ENCODE results near the gene KCNJ14. TPM values are rescaled to one million over a fixed set of nuclear protein-coding genes. Genes with fewer than 3 reads are reported as not detected.
A peak's percentile ranks its signal among the peaks of the same experiment; 100 is the strongest.

The KCNJ14 gene
- total RNA-seq, 4 donors from 2014 or later, result 0.42 to 0.86 (median 0.51) TPM

DNA sequence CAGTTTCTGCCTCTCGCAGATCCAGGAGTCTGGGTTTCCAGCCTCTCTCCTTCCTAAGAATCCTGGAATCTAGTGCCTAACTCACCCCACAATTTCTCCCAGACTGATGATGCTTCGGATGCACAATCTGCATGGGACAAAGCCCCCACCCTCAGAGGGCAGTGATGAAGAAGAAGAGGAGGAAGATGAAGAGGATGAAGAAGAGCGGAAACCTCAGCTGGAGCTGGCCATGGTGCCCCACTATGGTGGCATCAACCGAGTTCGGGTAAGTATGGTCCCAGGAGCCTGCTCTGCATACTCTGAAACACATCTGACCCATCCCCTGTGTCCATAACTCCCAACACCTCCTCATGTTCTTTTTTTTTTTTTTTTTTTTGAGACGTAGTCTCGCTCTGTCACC lies 8.8 kb upstream of the KCNJ14 start:
- TF ChIP-seq POLR2A (IDR thresholded peaks at IDR 0.05; ENCODE audit: low read depth) (no peak), EP300 (IDR thresholded peaks at IDR 0.05) (no peak), POLR2AphosphoS5 (IDR thresholded peaks at IDR 0.05) (no peak)
- TF ChIP-seq, protein P1, sequence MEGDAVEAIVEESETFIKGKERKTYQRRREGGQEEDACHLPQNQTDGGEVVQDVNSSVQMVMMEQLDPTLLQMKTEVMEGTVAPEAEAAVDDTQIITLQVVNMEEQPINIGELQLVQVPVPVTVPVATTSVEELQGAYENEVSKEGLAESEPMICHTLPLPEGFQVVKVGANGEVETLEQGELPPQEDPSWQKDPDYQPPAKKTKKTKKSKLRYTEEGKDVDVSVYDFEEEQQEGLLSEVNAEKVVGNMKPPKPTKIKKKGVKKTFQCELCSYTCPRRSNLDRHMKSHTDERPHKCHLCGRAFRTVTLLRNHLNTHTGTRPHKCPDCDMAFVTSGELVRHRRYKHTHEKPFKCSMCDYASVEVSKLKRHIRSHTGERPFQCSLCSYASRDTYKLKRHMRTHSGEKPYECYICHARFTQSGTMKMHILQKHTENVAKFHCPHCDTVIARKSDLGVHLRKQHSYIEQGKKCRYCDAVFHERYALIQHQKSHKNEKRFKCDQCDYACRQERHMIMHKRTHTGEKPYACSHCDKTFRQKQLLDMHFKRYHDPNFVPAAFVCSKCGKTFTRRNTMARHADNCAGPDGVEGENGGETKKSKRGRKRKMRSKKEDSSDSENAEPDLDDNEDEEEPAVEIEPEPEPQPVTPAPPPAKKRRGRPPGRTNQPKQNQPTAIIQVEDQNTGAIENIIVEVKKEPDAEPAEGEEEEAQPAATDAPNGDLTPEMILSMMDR (IDR thresholded peaks at IDR 0.05), result no peak
- H3K4me1 ChIP-seq, result peaks cover 22 to 38% (median 31%) of the 10 kb centered on the region in 4 donors
- H3K9me3 ChIP-seq, result no peaks in the 10 kb centered on the region
- no peak for DNase-seq (ENCODE audit: extremely low spot score)
- peak overlapping the region; percentile 80 to 91 (median 86) for H3K27ac ChIP-seq (replicated peaks in 1 of 4)
- peak overlapping the region; percentile 85 to 96 (median 89) for H3K4me3 ChIP-seq
- H3K27me3 ChIP-seq, result peaks cover 4 to 28% (median 19%) of the 10 kb centered on the region in 4 donors
- peaks cover 33 to 51% (median 45%) of the 10 kb centered on the region in 4 donors for H3K36me3 ChIP-seq
- intact Hi-C loops (cut with DNase I), result no loop called here
- 79% methylated on average over 7 of the region's 7 CpGs for WGBS

DNA sequence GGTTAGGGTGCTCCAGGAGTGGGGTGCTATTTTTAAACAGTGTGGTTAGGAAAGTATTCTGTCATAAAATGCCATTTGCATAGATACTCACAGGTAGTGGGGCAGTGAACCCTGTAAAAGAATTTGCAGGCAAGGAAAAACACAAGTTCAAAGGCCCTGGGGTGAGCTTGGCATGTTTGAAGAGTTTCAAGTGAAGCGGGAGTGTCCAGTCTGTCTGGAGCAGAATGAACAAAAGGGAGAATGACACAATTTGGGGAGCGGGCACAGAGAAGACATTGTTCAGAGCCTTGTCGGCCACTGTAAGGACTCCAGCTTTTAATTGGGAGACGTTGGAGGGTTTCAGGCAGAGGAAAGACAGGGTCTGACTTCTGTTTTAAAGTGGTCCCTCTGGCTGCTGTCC lies 6.8 kb upstream of the KCNJ14 start:
- Histone ChIP-seq H3K4me3 (no peak overlapping the region), H3K4me1 (peaks cover 22 to 31% (median 26%) of the 10 kb centered on the region in 4 donors), H3K9me3 (no peaks in the 10 kb centered on the region), H3K27me3 (peaks cover 4 to 12% (median 9%) of the 10 kb centered on the region in 4 donors), H3K36me3 (peaks cover 48 to 69% (median 65%) of the 10 kb centered on the region in 4 donors), H3K27ac (replicated peaks in 1 of 4) (no peak overlapping the region)
- WGBS, result 83% methylated on average over 4 of the region's 4 CpGs
- DNase-seq (ENCODE audit: extremely low spot score), result no peak
- TF ChIP-seq, protein P1 (IDR thresholded peaks at IDR 0.05), result no peak
- TF ChIP-seq EP300 (IDR thresholded peaks at IDR 0.05) (no peak), POLR2A (IDR thresholded peaks at IDR 0.05; ENCODE audit: low read depth) (no peak), POLR2AphosphoS5 (IDR thresholded peaks at IDR 0.05) (no peak)
- intact Hi-C loops (cut with DNase I), result no loop called here

DNA sequence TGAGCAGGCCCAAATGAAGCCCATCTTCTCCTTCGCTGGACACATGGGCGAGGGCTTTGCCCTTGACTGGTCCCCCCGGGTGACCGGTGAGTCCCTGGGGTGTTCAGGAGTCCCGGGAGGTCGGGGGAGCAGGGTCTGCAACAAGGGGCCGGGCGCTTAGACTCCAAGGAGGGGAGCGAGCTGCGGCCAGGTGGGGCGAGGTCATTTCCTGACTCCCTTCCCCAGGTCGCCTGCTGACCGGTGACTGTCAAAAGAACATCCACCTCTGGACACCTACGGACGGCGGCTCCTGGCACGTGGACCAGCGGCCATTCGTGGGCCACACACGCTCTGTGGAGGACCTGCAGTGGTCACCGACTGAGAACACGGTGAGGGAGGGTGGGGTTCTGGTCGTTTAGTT lies 4.9 kb upstream of the KCNJ14 start:
- no peak overlapping the region for H3K27ac ChIP-seq (replicated peaks in 1 of 4)
- no peaks in the 10 kb centered on the region for H3K27me3 ChIP-seq
- intact Hi-C loops (cut with DNase I), result no loop called here
- TF ChIP-seq POLR2A (IDR thresholded peaks at IDR 0.05; ENCODE audit: low read depth) (no peak), EP300 (IDR thresholded peaks at IDR 0.05) (no peak), POLR2AphosphoS5 (IDR thresholded peaks at IDR 0.05) (no peak)
- TF ChIP-seq, protein P1 (IDR thresholded peaks at IDR 0.05), result no peak
- peaks cover 5 to 13% (median 8%) of the 10 kb centered on the region in 4 donors for H3K4me1 ChIP-seq
- WGBS, result 94% methylated on average over 22 of the region's 23 CpGs
- no peak overlapping the region for H3K4me3 ChIP-seq
- DNase-seq (ENCODE audit: extremely low spot score), result no peak
- no peaks in the 10 kb centered on the region for H3K9me3 ChIP-seq
- peaks cover 51 to 86% (median 82%) of the 10 kb centered on the region in 4 donors for H3K36me3 ChIP-seq

DNA sequence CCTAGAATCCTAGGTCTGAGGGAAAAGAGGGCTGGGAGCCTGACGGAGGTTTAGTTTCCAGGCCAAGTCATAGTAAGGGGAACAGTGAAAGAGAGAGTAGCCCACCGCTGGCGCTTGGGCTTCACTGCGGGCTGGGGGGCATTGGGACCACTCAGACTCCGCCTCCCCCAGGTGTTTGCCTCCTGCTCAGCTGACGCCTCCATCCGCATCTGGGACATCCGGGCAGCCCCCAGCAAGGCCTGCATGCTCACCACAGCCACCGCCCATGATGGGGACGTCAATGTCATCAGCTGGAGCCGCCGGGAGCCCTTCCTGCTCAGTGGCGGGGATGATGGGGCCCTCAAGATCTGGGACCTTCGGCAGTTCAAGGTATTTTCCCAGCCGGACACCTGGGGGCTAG lies 4.5 kb upstream of the KCNJ14 start:
- intact Hi-C loops (cut with DNase I), result no loop called here
- Histone ChIP-seq H3K36me3 (peaks cover 51 to 91% (median 86%) of the 10 kb centered on the region in 4 donors), H3K9me3 (no peaks in the 10 kb centered on the region), H3K4me3 (no peak overlapping the region), H3K4me1 (peaks cover 5 to 13% (median 8%) of the 10 kb centered on the region in 4 donors), H3K27ac (replicated peaks in 1 of 4) (no peak overlapping the region), H3K27me3 (no peaks in the 10 kb centered on the region)
- 96% methylated on average over 9 of the region's 15 CpGs for WGBS
- TF ChIP-seq POLR2A (IDR thresholded peaks at IDR 0.05; ENCODE audit: low read depth), result no peak
- no peak for TF ChIP-seq POLR2AphosphoS5 (IDR thresholded peaks at IDR 0.05)
- no peak for TF ChIP-seq EP300 (IDR thresholded peaks at IDR 0.05)
- TF ChIP-seq, protein P1 (IDR thresholded peaks at IDR 0.05), result no peak
- DNase-seq (ENCODE audit: extremely low spot score), result no peak

DNA sequence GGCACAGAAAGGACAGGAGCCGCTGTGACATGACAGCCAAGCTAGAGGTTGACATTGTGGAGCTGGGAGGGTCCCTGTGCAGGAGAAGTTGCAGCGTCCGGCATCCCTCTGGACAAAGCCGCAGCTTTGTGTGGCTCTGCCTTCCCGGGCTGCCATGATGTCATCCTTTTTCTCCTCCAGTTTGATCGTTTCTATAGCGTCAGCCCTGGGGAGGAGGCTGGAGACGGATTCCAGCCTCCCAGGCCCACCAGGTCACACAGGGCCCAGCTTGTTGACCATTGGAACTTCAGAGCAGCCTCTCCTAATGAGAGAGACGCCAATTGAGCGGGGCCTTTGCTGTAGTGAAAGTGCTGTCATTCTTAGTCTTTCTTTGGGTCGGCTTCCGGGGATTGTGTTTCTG lies 3.8 kb upstream of the KCNJ14 start:
- no peak for TF ChIP-seq EP300 (IDR thresholded peaks at IDR 0.05)
- no peak for TF ChIP-seq POLR2AphosphoS5 (IDR thresholded peaks at IDR 0.05)
- no peak for TF ChIP-seq POLR2A (IDR thresholded peaks at IDR 0.05; ENCODE audit: low read depth)
- TF ChIP-seq, protein P1 (IDR thresholded peaks at IDR 0.05), result no peak
- H3K27me3 ChIP-seq, result no peaks in the 10 kb centered on the region
- no peak for DNase-seq (ENCODE audit: extremely low spot score)
- H3K4me1 ChIP-seq, result peaks cover 1 to 8% (median 2%) of the 10 kb centered on the region in 4 donors
- H3K27ac ChIP-seq (replicated peaks in 1 of 4), result no peak overlapping the region
- peaks cover 51 to 98% (median 93%) of the 10 kb centered on the region in 4 donors for H3K36me3 ChIP-seq
- intact Hi-C loops (cut with DNase I), result no loop called here
- H3K4me3 ChIP-seq, result no peak overlapping the region
- 78% methylated on average over 12 of the region's 12 CpGs for WGBS
- no peaks in the 10 kb centered on the region for H3K9me3 ChIP-seq
